HG03135 (cell line): ENCODE results near the gene TMEM114.

Experiments used
- ATAC-seq: cut with Tn5 transposase; IDR thresholded peaks from one replicate; pipeline ENCODE4 v1.9.1; 2021; ENCODE audit warnings: mild to moderate bottlenecking, moderate library complexity; ENCODE audit not compliant: unreplicated experiment

The TMEM114 gene

DNA sequence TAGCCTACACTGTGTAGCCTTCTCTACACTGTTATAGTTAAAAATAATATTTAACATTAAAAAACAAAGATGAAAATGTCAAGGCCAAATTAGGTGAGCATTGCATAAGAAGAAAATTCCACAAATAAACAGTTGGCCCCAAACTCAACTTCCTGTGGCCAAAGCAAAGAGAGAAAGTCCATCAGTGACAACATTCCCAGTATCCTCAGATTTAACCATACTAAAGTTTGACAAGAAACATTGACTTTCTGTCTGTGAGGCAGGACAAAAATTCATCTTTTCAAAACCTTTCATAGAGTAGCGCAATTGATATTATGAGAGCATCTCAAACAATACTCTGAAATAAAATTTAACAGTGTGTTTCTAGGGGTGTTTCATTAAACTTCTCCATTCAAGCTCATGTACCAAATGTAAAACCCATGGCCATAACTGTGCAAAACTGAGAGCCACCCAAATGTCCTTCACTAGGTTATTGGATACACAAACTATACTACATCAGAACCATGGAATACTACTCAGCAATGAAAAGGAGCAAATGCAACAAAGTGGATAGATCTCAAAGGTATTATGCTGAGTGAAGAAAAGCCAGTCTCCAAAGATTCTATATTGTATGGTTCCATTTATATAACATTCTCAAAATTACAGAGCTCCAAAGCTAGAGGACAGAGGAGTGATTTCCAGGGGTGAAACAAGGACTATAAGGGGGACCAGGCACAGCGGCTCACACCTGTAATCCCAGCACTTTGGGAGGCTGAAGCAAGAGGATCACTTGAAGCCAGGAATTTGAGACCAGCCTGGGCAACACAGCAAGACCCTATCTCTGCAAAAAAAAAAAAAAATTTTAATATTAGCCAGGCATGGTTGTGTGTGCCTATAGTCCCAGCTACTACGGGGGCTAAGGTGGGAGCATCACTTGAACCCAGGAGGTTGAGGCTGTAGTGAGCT is 38.7 kb downstream of the TMEM114 start:
- no peak for ATAC-seq

DNA sequence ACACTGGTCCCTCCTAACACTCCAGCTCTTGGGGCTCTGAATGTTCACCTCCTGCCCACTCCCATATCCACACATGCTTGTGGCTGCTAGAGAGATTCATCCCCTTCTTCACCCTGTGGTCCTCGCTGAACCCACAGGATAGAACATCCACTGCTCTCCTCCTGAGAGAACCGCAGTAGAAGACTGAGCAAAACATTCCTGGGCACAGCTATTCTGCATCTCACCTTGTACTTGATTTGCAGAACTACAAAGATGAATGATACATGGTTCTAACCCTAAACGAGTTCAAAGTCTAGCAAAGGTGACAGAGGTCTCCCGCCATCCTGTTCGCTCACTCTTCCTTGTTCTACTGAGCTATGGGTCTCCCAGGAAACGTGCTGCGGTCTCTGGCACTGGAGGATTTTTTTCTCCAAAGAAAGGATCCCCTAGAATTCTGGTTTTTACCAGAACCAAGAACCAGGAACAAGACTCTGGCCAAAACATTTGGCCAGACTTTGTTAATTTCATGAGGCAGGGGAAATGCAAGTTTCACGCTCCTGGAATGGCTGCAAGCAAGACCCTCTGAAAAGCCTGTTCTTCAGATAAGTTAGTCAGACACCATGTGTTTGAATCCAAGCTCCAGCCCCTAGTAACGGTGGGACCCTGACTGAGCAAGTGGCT is 39.5 kb downstream of the TMEM114 start:
- no peak for ATAC-seq

DNA sequence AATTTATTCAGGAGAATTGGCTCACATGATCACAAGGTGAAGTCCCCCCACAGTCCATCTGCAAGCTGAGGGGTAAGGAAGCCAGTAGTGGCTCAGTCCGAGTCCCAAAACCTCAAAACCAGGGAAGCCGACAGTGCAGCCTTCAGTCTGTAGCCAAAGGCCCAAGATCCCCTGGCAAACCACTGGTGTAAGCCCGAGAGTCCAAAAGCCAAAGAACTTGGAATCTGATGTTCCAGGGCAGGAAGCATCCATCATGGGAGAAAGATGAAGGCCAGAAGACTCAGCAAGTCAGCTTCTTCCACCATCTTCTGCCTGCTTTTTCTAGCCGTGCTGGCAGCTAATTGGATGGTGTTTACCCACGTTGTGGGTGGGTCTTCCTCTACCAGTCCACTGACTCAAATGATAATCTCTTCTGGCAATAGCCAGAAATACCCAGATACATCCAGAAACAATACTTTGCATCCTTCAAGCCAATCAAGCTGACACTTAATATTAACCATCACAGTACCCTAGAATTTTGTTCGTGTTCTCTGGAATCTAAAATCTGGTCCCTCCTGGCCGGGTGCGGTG is 40.4 kb downstream of the TMEM114 start:
- ATAC-seq: no peak

GRCh38 chr16:8548166-8548565 is 42.1 kb downstream of the TMEM114 start:
- ATAC-seq: no peak

DNA sequence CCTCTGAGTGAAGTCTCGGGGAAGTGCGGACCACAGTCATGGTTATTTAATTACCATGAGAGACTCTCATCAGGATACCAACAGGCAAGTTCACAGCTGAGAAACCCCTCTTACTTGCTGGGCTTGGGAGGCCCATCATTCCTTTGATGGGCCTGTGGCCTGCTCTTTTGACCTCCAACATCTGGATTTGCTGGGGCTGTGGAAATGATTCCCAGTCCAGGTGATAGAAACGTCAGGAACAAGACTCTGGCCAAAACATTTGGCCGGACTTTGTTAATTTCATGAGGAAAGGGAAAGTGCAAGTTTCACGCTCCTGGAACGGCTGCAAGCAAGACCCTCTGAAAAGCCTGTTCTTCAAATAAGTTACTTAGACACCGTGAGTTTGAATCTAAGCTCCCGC is 42.5 kb downstream of the TMEM114 start:
- ATAC-seq: no peak

GRCh38 chr16:8544406-8544805 is 45.9 kb downstream of the TMEM114 start:
- ATAC-seq: no peak

GRCh38 chr16:8543258-8543657 is 47.1 kb downstream of the TMEM114 start:
- ATAC-seq: no peak

DNA sequence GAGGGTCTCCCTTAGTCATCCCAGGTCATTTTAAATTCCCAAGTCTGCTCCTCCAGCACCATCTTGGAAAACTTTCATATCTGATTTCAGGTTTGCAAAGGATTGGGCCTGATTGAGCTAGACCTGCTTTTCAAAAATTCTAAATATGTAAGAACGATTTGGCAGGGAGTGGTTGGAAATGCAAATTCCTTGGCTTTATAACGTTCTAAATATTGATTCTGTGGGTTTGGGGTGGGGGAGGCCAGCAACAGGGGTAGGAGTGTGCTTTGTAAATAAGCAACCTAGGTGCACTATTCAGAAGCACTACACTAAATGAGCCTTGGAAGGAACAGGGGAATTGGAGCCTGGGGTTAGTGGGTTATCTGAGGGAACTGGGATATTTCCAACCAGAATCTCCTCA is 47.9 kb downstream of the TMEM114 start:
- ATAC-seq: no peak

DNA sequence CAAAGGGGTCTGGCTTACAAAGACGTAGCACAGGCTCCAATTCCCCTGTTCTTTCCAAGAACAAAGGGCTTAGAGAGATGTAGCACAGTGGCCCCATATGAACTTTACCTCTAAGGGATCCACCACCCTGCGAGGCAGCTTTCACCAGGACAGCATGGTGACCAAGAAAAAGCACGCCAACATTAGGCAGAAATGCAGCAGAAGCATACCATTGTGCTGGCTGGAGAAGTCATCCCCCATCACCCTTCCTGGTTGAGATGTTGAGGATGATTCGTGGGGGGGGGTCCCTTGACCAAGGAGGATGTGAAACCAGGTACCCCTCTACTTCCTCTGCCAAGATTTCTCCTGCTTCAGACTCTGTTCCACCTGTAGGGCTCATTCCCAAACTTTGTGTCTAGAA is 48.4 kb downstream of the TMEM114 start:
- ATAC-seq: no peak

GRCh38 chr16:8537691-8538342 is 52.5 kb downstream of the TMEM114 start:
- no peak for ATAC-seq

- no peak for ATAC-seq
These were observed 56.8 kb downstream of the TMEM114 start for GRCh38 chr16:8533509-8533908.

- ATAC-seq: no peak
These were observed 59.4 kb downstream of the TMEM114 start for GRCh38 chr16:8530752-8531384.

GRCh38 chr16:8528471-8528870 is 61.8 kb downstream of the TMEM114 start:
- ATAC-seq: no peak

DNA sequence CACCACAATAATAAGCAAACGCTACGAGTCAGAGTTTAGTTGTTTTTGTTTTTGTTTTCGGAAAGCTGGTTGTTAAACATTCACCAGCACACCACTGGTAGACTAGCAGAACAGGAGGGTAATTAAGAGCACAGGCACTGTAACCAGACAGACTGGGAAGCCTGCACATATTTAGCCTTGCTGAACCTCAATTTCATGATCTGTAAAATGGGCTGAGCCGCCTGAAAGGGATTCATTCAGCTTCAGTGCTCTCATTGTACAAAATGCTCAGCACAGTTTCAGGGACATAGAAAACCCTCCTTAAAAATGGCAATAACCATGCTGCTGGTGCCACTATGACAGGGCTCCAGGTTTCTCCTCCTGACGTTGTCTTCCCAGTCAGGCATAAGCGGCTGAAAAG is 66.4 kb downstream of the TMEM114 start:
- no peak for ATAC-seq

- no peak for ATAC-seq
These were observed 67.6 kb downstream of the TMEM114 start for GRCh38 chr16:8522757-8523156.

DNA sequence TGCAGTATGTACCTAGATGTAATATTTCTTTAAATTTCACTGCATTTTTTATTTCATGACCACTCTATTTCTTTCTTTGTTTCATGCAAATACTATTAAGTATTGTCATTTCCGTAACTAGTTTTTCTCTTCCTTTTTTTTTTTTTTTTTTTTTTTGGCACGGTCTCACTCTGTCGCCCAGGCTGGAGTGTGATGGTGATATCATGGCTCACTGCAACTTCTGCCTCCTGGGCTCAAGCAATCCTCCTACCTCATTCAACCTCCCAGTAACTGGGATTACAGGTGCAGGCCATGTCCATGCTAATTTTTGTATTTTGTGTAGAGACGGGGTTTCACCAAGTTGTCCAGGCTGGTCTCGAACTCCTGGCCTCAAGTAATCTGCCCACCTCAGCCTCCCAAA is 70.7 kb downstream of the TMEM114 start:
- no peak for ATAC-seq
